NT2/D1 (cell line): Measurements from ENCODE around the gene KCNJ4.

Source experiments
- DNase-seq: peaks from one replicate; pipeline ENCODE4 v3.0.0-alpha.2; 2011; ENCODE audit warnings: low read depth, low spot score
- H3K27me3 ChIP-seq: 2 replicates; pipeline ENCODE4 v1.6.0; 2011; ENCODE audit warnings: mild to moderate bottlenecking; ENCODE audit not compliant: insufficient read length, insufficient read depth
- H3K36me3 ChIP-seq: 2 replicates; pipeline ENCODE4 v1.6.1; 2011; ENCODE audit warnings: mild to moderate bottlenecking, low read length, mixed read lengths; ENCODE audit not compliant: insufficient read depth, insufficient read length
- H3K4me1 ChIP-seq: 2 replicates; pipeline ENCODE4 v1.5.1; 2011; ENCODE audit not compliant: insufficient read depth, insufficient read length
- H3K4me3 ChIP-seq: 2 replicates; pipeline ENCODE4 v1.5.1; 2011; ENCODE audit warnings: low read depth; ENCODE audit not compliant: insufficient read length
- H3K9ac ChIP-seq: 2 replicates; pipeline ENCODE4 v1.6.0; 2011; ENCODE audit warnings: low read depth; ENCODE audit not compliant: insufficient read length
- H3K9me3 ChIP-seq: 2 replicates; pipeline ENCODE4 v1.5.1; 2011; ENCODE audit warnings: mild to moderate bottlenecking, low read length; ENCODE audit not compliant: insufficient read depth
- SUZ12 ChIP-seq: IDR thresholded peaks from 2 replicates; pipeline ENCODE4 v1.6.1; 2011; ENCODE audit not compliant: insufficient read length, insufficient read depth; ENCODE audit errors: extremely low read depth
- YY1 ChIP-seq: IDR thresholded peaks from 2 replicates; pipeline ENCODE4 v1.6.1; 2011; ENCODE audit not compliant: insufficient read length, insufficient read depth
- ZNF274 ChIP-seq: IDR thresholded peaks from 2 replicates; pipeline ENCODE4 v1.6.1; 2011; ENCODE audit warnings: mild to moderate bottlenecking, low read depth, low read length

KCNJ4 gene

GRCh38 chr22:38464992-38465672, 10.1 kb upstream of the KCNJ4 start:
- no peak overlapping the region for H3K9ac ChIP-seq
- no peak for DNase-seq
- no peak for TF ChIP-seq ZNF274
- TF ChIP-seq YY1 = no peak
- no peak for TF ChIP-seq SUZ12
- H3K4me3 ChIP-seq = no peak overlapping the region
- H3K9me3 ChIP-seq = no peaks in the 10 kb centered on the region
- H3K36me3 ChIP-seq = no peaks in the 10 kb centered on the region
- H3K27me3 ChIP-seq = peaks cover 63% of the 10 kb centered on the region
- H3K4me1 ChIP-seq = peaks cover 18% of the 10 kb centered on the region

DNA sequence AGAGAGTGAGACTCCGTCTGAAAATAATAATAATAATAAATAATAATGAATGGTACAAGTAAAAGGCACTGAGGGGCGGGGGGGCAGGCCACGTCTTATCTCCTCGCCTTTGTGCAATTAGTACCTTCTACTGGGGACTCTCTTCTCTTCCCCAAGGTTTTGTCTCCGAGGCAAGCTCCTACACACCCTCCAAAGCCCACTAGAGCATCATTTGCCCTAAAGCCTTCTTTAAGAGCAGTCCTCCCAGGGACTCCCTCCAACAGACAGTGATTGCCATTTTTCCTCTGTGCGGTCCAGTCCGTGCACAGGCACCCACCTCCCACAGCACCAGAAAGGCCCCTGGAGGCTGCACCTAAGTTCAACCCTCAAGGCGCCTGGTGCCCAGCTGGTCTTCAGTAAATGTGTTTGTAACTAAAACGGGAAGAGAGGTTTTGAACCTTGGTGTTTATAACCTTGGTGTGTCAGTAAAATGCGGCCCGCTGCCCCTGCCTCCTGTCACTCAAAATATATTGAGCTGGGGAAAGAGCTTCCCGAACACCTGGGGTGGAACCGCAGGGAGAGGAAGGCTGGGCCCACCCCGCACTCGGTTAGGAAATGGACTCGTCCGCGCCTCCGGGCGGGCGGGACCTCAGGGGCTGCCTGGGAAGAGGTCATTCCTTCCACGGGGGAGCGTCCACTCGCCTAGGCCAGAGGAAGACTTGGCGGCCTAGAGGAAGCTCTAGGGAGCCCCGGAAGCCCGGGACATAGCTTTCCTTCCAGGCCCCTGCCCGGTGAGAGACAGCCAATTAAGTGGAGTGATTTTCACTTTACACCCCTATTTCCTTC, 8.2 kb upstream of the KCNJ4 start:
- Histone ChIP-seq H3K4me3 (no peak overlapping the region), H3K9me3 (no peaks in the 10 kb centered on the region), H3K27me3 (peaks cover 79% of the 10 kb centered on the region), H3K4me1 (peaks cover 12% of the 10 kb centered on the region), H3K9ac (peak overlapping the region; percentile 32), H3K36me3 (no peaks in the 10 kb centered on the region)
- DNase-seq = no peak
- no peak for TF ChIP-seq ZNF274
- TF ChIP-seq SUZ12 = no peak
- TF ChIP-seq YY1 = no peak

- TF ChIP-seq ZNF274 = no peak
- TF ChIP-seq SUZ12 = no peak
- TF ChIP-seq YY1 = no peak
- peaks cover 10% of the 10 kb centered on the region for H3K4me1 ChIP-seq
- H3K9me3 ChIP-seq = no peaks in the 10 kb centered on the region
- H3K27me3 ChIP-seq = peaks cover 80% of the 10 kb centered on the region
- H3K4me3 ChIP-seq = peak overlapping the region; percentile 15
- H3K36me3 ChIP-seq = no peaks in the 10 kb centered on the region
- peak overlapping the region; percentile 56 for H3K9ac ChIP-seq
- peak; percentile 84 for DNase-seq
Measured at GRCh38 chr22:38461414-38462081, 6.5 kb upstream of the KCNJ4 start.

GRCh38 chr22:38461057-38461413, 6.0 kb upstream of the KCNJ4 start:
- Histone ChIP-seq H3K9ac (peak overlapping the region; percentile 56), H3K9me3 (no peaks in the 10 kb centered on the region), H3K36me3 (no peaks in the 10 kb centered on the region), H3K4me1 (peaks cover 14% of the 10 kb centered on the region), H3K4me3 (peak overlapping the region; percentile 15), H3K27me3 (peaks cover 82% of the 10 kb centered on the region)
- no peak for DNase-seq
- TF ChIP-seq ZNF274 (no peak), YY1 (no peak), SUZ12 (no peak)

DNA sequence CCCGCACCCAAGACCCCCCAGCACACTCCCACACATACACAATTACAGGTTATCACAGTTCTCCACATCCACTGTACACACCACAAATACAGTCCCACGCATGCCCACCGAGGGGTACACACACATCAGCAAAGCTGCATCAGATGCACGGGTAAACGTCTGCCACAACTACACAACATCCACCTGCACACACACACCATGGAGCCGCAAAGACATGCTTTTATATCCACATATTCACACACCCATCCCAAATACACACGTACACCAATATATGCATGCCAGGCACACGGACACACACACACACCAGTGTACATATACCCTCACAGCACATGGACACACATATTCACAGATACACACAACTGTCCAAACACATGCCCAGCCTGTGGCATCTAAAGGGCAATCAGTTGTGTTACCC, 5.4 kb upstream of the KCNJ4 start:
- Histone ChIP-seq H3K9me3 (no peaks in the 10 kb centered on the region), H3K9ac (no peak overlapping the region), H3K4me3 (no peak overlapping the region), H3K27me3 (peaks cover 78% of the 10 kb centered on the region), H3K4me1 (peaks cover 11% of the 10 kb centered on the region), H3K36me3 (no peaks in the 10 kb centered on the region)
- DNase-seq = no peak
- TF ChIP-seq ZNF274 (no peak), YY1 (no peak), SUZ12 (no peak)

DNA sequence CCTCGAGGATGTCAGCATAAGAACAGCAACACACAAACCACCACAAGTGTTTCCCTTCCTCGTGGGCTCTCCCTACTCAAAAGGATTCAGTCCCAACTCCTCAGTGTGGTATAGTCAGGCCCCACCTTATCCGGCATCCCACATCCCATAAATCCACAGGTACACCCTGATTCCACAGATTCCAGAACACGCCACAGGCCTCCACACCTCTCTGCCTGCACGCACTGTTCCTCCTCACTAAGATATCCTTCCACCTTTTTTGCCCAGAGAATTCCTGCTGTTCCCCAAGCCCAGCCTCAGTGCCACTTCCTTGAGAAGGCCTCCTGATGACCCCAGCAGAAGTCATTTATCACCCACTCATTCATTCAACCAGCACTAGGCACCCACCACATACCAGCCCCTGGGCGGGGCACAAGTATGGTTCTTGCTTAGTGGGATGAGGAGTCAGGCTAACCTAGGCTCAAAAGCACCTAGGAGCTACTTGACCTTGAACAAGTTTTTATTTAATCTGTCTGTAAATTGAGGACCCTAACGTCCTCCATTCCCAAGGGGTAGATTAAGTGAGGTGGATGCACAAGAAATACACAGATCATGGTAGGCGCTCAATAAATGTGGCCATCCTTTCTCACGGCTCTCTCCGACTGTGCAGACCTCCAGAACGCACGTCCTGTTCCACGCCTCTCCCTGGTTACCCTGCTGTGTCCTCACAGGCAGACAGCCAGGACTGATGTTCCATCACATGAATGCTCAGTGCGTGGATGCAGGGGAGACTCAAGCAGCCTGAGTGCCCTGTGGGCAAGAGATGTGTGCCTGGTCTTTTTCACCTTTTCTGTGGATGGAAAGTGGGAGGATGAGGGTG, 2.1 kb upstream of the KCNJ4 start:
- peaks cover 81% of the 10 kb centered on the region for H3K27me3 ChIP-seq
- no peak for TF ChIP-seq SUZ12
- no peak for TF ChIP-seq YY1
- TF ChIP-seq ZNF274 = no peak
- H3K4me1 ChIP-seq = peaks cover 20% of the 10 kb centered on the region
- no peaks in the 10 kb centered on the region for H3K9me3 ChIP-seq
- H3K4me3 ChIP-seq = no peak overlapping the region
- DNase-seq = no peak
- H3K36me3 ChIP-seq = no peaks in the 10 kb centered on the region
- H3K9ac ChIP-seq = no peak overlapping the region

GRCh38 chr22:38456272-38456835, 1.4 kb upstream of the KCNJ4 start:
- no peak for TF ChIP-seq ZNF274
- TF ChIP-seq SUZ12 = no peak
- no peak for TF ChIP-seq YY1

More at GRCh38 chr22:38456272-38456835, 1.4 kb upstream of the KCNJ4 start:
- Histone ChIP-seq H3K9me3 (no peaks in the 10 kb centered on the region), H3K9ac (no peak overlapping the region), H3K4me1 (peaks cover 20% of the 10 kb centered on the region), H3K4me3 (no peak overlapping the region), H3K27me3 (peaks cover 82% of the 10 kb centered on the region), H3K36me3 (no peaks in the 10 kb centered on the region)
- no peak for DNase-seq
